ENCODE results near the gene BLOC1S5.

Gene BLOC1S5

DNA sequence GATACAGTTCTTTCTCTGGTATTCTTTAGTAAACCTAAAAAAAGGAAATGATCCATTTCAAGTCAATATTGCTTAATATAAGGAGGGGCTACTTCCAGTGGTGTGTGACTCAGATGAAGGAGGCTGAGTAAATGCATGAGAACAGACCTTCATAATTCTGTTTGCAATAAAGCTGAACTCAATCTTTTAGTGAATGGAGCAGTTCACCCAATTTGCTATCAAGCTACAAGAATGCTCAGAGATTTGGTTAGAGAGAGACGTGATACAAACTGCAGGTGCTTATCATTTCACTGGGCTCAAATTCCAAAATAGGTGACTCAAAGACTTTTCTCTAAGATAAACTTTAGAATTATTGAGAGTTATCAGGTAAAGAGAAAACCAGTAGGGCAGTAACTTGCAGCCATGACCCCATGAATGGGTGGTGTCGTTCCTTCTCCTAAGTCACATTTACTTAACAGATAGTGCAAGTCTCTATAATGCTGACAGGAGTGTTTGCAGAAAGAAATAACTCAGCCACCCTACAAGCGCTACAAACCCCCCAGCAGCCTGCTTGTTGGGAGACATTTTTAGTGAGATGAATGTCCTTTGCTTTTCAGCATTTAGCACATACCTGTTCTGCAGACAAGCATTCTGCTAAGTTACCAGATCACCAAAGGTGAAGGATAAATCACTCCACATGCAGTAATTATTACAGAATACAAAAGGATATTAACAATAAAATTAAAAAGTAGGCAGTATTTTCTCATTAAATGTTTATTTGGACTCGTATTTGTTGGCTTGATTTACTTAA, 16.4 kb upstream of the BLOC1S5 start:
- in situ Hi-C loops (cut with MboI; ENCODE audit: low pct_unique_long_range_greater_than_20kb, low sequenced_read_pairs, unreplicated experiment) = no loop called here
- TF ChIP-seq, protein P1, sequence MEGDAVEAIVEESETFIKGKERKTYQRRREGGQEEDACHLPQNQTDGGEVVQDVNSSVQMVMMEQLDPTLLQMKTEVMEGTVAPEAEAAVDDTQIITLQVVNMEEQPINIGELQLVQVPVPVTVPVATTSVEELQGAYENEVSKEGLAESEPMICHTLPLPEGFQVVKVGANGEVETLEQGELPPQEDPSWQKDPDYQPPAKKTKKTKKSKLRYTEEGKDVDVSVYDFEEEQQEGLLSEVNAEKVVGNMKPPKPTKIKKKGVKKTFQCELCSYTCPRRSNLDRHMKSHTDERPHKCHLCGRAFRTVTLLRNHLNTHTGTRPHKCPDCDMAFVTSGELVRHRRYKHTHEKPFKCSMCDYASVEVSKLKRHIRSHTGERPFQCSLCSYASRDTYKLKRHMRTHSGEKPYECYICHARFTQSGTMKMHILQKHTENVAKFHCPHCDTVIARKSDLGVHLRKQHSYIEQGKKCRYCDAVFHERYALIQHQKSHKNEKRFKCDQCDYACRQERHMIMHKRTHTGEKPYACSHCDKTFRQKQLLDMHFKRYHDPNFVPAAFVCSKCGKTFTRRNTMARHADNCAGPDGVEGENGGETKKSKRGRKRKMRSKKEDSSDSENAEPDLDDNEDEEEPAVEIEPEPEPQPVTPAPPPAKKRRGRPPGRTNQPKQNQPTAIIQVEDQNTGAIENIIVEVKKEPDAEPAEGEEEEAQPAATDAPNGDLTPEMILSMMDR (IDR thresholded peaks at IDR 0.05; ENCODE audit: extremely low read depth, insufficient read depth, missing control alignments) = no peak
- DNase-seq (ENCODE audit: low spot score) = no peak

DNA sequence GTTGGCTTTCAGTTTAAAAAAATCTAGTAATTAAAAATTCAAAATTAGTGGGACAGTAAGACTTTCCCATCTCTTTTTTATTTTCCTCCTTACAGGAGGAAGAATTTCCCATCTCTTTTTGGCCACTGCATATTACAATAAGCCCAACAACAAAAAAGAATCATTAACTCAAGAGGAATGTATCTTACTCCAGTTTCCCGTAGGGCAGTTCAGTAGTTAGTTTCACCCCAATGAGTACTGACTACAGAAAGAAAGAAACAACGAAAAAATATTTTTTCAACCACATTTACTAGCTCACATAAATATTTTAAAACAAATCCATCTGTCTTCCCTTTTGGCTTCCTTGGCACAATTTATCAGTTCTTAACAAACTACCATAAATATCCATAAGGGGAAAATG, 14.9 kb upstream of the BLOC1S5 start:
- TF ChIP-seq, protein P1 (IDR thresholded peaks at IDR 0.05; ENCODE audit: extremely low read depth, insufficient read depth, missing control alignments) = no peak
- in situ Hi-C loops (cut with MboI; ENCODE audit: low pct_unique_long_range_greater_than_20kb, low sequenced_read_pairs, unreplicated experiment) = no loop called here
- DNase-seq (ENCODE audit: low spot score) = no peak

DNA sequence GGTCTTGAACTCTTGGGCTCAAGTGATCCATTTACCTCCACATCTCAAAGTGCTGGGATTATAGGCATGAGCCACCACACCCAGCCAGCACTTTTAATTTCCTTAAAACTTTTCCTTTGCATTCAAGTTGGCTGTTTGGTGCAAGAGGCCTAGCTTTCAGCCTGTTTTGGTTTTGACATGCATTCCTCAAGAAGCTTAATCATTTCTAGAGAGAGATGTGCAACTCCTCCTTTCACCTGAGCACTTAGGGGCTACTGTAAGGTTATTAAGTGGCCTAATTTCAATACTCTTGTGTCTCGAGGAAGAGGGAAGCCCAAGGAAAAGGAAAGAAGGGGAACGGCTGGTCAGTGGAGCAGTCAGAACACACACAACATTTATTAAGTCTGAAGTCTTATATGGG, 13.8 kb upstream of the BLOC1S5 start:
- TF ChIP-seq, protein P1 (IDR thresholded peaks at IDR 0.05; ENCODE audit: extremely low read depth, insufficient read depth, missing control alignments) = no peak
- in situ Hi-C loops (cut with MboI; ENCODE audit: low pct_unique_long_range_greater_than_20kb, low sequenced_read_pairs, unreplicated experiment) = no loop called here
- no peak for DNase-seq (ENCODE audit: low spot score)

DNA sequence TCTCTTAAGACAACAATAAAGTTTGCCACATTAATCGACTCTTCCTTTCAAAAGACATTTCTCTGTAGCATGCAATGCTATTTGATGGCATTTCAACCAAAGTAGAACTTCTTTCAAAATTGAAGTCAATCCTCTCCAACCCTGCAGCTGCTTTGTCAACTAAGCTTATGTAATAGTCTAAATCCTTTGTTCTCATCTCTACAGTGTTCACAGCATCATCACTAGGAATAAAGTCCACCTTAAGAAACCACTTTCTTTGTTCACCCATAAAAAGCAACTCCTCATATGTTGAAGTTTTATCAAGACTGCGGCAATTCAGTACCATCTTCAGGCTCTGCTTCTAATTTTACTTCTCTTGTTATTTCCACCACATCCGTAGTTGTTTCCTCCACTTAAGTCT, 11.5 kb upstream of the BLOC1S5 start:
- TF ChIP-seq, protein P1 (IDR thresholded peaks at IDR 0.05; ENCODE audit: extremely low read depth, insufficient read depth, missing control alignments) = no peak
- DNase-seq (ENCODE audit: low spot score) = no peak
- in situ Hi-C loops (cut with MboI; ENCODE audit: low pct_unique_long_range_greater_than_20kb, low sequenced_read_pairs, unreplicated experiment) = no loop called here

DNA sequence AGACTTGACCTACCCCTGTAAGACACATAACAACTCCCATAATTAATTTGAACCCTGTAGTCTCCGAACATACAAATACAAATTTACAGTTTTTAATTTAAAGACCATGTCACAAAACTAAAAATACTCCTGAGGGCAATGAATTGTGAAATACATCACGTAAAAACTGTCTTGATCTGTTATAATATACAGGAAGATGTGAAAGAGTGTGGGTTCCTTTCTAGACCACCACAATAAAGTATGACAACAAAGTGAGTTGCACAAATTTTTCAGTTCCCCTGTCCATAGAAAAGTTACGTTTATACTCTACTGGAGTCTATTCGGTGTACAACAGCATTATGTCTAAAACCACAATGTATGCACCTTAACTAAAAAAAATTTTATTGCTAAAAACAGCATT, 11.0 kb upstream of the BLOC1S5 start:
- in situ Hi-C loops (cut with MboI; ENCODE audit: low pct_unique_long_range_greater_than_20kb, low sequenced_read_pairs, unreplicated experiment) = no loop called here
- TF ChIP-seq, protein P1 (IDR thresholded peaks at IDR 0.05; ENCODE audit: extremely low read depth, insufficient read depth, missing control alignments) = no peak
- DNase-seq (ENCODE audit: low spot score) = no peak

DNA sequence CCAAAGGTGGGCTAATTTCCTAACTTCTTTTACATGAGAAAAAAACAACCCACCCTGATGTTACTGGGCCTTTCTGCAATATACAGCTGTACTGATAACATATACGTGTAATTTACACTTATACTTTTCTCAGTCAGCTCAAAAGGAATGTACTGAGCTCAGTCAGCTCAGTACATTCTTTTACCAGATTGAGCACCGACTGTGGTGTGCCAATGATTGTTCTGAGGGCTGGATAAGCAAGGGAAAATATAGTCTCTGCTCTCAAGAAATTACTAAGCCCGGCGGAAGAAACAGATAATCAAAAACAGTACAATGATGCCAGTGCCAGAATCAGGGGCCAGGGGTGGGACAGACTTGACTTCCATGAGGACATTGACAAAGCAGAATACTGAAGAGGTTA, 10.0 kb upstream of the BLOC1S5 start:
- no peak for DNase-seq (ENCODE audit: low spot score)
- TF ChIP-seq, protein P1 (IDR thresholded peaks at IDR 0.05; ENCODE audit: extremely low read depth, insufficient read depth, missing control alignments) = no peak
- in situ Hi-C loops (cut with MboI; ENCODE audit: low pct_unique_long_range_greater_than_20kb, low sequenced_read_pairs, unreplicated experiment) = no loop called here
